ENCODE data around the gene B4GALT5.
"Not testable (repeated sequence)": the region's sequence is repeated elsewhere in the genome, so short reads cannot be mapped to it uniquely, and the experiment has no call there.

Gene B4GALT5, protein sequence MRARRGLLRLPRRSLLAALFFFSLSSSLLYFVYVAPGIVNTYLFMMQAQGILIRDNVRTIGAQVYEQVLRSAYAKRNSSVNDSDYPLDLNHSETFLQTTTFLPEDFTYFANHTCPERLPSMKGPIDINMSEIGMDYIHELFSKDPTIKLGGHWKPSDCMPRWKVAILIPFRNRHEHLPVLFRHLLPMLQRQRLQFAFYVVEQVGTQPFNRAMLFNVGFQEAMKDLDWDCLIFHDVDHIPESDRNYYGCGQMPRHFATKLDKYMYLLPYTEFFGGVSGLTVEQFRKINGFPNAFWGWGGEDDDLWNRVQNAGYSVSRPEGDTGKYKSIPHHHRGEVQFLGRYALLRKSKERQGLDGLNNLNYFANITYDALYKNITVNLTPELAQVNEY

DNA sequence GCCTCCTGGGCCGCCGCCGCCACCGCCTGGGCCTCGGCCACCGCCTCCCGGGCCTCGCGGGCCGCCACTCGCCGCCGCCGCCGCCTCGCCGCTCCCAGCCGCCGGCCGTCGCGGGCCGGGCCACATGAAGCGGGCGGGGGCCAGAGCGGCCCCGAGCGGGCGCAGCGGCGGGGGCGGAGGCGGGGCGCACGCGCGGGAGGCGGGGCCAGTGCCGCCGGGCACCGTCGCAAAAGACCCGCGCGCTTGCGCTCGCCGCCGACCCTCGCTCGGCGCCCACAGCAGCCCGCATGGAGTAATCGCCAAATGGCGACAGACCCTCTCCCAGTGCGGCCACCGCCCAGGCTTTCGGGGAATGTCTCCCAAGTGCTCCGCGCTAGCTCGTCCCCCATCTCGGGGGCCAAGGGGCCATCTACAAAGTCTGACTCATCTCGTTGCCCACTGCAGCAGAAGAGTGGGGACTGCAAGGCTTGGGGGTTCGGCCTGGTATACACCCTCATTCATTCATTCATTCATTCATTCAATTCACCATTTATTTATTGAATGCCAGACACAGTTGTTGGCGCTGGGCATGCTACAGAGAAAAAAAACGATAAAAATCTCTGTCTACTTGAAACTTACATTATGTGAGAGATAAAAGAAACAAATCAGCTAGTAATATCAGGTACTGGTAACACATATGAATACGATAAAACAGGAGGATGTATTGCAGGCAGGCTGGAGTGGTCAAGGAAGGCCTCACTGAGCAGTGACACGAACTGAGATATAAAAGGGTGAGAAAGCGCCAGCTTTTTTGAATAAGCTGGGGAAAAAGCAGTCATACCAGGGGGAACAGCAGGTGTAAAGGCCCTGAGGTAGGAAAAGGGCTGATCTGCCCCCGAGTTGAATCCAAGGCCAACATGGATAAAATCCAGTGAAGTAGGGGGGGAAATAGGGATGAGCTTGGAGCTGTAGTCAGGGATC, at the start of gene B4GALT5:
B4GALT5 (minus strand) TSS at position 126 of the 960 bp plus-strand sequence. CDS start 188 bp downstream, outside the sequence.
- peak; percentile 55 for DNase-seq

DNA sequence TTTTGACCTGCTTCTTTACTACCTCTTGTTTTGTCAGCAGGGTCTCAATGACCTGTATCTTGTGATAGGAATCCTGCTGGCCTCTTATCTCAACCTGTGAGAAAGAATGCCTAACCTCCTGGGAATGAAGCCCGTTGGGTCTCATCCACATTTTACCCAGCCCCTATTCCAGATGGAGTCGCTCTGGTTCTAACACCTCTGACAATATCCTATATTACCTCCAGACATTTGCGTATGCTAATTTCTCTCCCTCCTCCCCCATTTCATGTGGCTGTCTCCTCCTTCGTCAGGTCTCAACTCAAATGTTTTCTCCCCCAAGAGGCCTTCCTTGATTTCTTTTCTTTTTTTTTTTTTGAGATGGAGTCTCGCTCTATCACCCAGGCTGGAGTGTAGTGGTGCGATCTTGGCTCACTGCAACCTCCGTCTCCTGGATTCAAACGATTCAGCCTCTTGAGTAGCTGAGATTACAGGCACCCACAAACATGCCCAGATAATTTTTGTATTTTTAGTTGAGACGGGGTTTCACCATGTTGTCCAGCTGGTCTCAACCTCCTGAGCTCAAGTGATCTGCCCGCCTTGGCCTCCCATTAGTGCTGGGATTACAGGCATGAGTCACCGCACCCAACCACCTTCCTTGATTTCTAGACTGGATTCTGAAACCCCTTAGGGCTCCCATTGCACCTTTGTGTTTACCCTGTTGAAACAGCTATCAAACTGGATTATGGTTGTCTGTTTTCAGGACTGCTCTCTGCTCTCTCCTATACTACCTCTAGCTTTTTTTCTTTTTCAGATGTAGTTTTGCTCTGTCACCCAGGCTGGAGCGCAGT, 49.5 kb upstream of the B4GALT5 start:
- DNase-seq, result no peak

DNA sequence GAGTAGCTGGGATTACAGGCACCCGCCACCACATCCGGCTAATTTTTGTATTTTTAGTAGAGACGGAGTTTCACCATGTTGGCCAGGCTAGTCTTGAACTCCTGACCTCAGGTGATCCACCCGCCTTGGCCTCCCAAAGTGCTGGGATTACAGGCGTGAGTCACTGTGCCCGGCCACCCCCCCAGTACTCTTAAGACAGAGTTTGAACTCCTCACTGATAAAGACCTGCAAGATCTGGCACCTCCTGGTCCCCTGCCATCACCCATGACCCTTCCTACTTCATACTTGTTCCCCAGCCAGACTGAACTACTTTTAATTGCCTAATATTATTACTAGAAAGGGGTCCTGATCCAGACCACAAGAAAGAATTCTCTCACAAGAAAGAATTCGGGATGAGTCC, 48.2 kb upstream of the B4GALT5 start:
- DNase-seq, result not testable (repeated sequence)

DNA sequence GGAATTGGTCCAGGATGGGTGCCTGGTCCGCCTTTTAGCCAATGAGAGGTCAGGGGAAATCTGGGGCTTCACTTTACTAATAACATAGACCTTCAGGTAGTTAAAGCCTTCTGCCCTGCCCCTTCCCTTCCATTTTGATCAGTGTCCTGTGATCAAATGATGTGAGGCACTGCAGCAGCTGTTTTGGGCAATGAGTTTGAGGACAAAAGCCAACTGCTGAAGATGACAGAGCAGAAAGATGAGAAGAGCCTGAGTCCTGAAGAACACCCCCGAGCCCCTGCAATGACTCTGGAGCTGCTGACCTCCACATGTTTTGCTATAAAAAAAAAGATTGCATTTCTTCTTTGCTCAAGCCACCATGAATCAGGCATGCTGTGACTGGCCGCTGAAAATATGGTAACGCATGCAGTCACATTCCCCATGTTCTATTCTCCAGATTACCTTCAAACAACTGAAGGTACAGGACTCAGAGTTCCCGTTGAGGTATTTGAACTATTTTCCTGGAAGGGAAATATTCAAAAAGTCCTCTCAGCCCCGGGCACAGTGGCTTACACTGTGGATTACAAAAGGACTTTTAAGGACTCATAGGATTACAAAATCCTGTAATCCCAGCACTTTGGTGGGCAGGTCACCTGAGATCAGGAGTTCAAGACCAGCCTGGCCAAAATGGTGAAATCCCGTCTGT, 45.7 kb upstream of the B4GALT5 start:
- no peak for DNase-seq

DNA sequence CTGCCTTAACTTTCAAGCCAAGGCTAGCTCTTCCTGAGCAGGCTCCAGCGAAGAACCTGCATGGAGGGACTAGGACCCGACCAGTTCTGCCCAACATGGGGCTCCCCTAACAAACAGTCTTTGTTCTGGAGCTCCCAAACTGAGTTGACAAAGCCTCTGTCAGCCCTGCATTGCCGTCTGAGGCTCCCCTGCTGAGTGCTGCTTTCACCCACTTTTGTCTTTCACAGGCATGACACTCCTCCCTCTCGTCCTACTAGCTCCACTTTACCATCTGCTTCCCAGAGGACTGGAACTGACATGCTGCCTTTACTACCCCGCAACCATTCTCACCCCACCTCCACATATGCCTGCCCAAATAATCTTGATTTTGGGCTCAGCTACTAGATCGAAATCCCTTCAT, 45.1 kb upstream of the B4GALT5 start:
- no peak for DNase-seq

DNA sequence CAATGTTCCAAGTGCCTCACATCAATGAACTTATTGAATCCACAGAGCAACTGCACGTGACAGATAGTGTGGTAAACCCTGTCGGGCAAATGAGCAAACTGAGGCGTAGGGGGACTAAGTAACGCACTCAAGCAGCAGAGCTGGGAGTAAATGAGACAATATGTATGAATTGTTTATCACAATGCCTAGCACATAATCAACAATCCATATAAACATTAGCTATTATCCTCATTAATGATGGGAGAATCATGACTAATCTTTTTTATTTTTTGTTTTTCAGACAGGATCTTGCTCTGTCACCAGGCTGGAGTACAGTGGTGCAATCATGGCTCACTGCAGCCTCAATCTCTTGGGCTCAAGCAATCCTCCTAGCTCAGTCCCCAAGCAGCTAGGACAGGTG, 43.9 kb upstream of the B4GALT5 start:
- no peak for DNase-seq

DNA sequence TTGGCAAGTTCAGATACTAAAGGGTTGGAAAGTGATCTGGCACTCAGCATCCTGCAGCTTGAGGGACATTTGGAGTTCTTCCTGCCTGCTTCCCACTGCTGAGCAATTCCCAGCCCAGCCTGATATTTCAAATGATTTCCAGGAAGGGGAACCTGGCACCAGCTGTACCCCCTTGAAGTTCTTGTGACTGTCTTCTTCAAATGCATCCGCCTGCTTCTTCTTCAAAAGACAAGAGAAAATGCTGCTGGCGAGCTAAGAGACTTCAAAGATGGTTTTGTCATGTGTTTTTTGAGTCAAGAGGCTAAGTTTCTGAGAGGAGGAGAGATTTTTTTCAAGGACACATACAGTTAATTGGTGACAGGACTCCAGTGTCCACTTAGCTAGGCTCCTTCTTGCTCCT, 42.6 kb upstream of the B4GALT5 start:
- DNase-seq, result no peak

DNA sequence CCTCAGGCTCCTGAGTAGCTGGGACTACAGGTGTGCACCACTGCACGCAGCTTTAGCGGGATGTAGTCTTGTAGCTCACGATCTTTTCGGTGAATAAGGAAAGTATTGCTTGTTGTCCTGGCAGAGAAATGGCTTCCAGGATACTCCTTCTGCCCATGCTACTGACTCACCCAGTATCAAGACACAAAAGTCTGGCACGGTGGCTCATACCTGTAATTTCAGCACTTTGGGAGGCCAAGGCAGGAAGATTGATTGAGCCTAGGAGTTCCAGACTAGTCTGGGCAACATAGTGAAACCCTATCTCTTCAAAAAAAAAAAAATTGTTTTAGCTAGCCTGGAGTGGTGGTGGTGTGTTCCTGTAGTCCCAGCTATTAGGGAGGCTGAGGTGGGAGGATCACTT, 40.9 kb upstream of the B4GALT5 start:
- no peak for DNase-seq

DNA sequence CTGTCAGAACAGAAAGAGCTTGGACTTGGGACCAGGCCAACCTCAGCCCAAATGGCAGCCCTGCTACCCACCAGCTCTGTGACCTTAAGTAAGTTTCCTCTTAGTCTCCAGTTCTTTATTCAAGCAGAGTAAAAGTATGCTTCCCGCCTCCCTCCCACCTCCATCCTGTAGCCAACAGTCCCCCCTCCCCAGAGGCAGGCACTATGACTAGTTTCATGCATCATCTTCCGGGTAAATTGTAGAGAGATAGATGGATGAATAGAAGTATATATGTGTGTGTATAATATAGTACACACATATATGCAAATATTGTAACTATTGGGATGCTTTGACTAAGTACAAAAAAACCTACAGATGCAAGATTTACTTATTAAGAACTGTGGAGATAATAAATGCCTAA, 39.5 kb upstream of the B4GALT5 start:
- DNase-seq, result no peak

DNA sequence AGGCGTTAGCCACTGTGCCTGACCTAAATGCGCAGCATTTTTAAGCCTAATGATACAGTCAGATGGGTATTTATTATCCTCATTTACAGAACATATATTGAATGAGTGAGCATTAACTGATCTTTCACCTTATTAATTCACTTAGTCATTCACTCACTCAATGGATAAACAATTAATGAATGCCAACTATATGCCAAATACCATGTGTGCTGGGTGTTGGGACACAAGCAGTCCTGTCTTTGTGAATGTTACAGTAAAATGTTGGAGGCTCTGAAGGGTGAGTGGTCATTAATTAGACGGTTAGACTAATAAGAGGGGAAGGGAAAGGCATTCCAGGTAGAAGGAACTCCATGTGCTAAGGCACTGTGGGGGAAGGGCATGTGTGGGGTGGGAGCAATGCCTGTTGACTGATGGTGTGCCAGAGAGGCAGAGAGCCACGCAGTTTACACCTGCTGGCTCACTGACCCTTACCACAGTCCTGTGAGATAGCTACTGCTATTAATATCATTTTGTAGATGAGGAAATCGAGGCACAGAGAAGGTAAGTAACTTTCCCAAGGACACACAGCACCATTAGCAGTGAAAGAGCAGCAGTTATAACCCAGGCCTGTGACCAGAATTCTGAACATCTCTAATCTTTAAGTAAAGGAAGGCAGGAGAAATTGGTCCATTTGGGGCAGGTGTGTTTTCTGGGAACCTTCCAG, 38.7 kb upstream of the B4GALT5 start:
- no peak for DNase-seq

DNA sequence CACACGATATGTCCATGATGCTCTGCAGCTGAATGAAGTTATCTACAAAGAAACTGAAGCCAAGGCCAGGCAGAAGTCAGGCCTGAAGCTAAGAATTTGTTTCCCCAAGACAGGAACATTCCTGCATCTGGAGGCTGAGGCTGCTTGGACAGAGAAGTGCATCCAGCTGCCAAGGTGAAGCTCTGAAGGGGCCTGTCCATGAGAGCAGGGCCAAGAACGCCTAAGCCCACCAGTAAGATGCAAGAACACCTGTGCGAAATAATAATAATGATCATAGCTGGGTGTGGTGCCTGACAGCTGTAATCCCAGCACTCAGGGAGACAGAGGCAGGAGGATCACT, 37.7 kb upstream of the B4GALT5 start:
- DNase-seq, result no peak

DNA sequence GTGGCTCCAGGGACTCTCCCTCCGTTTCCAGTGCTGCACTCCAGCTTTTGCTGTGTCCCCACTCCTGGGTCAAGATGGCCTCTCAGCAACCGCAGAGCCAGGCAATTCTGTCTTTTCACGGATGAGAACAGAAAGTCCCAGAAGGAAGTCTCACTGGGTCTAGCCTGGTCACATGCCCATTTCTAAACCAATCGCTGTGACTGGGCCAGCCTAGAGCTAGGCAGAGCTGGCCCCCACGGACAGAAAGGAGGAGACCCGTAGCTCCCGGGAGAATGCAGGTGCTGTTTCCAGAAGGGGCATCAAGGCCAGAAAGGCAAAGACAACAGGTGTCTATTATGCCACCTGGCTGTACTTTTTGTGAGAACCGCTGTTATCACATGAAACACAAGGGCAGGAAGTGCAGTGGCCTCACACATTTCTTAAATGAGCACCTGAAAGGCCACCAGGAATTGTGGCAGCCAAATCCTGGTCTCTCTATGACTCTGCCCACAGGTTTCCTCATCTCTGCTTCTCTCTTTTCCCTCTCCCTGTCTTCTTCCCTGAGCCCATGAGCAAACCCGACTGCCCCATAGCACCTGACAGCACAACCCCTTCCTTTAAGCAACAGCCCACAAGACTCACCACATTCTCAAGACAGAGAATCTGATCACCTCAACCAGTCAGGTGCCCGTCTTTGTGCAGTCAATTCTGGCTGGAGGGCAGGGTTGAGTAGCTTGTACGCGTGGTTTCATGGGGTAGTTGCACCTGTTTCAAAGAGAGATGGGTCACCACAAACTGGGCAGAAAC, 37.1 kb upstream of the B4GALT5 start:
- DNase-seq, result peak; percentile 14

DNA sequence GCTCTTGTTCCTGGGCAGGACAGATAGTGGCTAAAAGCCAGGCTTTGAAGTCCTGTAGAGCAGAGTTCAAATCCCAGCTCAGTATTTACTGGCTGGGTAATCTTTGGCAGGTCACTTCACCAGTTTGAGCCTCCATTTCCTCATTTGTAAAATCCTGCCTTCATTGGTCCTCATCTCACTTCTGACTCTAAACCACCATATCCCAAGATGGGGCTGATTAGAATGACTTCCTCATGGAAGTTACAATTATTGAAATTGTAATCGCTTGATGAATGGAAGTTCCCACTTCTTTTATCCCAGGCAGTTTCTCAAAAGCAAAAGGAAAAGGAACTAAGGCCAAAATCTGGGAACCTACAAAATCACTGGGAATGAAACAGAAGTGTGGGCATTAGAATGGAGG, 35.9 kb upstream of the B4GALT5 start:
- DNase-seq, result no peak

DNA sequence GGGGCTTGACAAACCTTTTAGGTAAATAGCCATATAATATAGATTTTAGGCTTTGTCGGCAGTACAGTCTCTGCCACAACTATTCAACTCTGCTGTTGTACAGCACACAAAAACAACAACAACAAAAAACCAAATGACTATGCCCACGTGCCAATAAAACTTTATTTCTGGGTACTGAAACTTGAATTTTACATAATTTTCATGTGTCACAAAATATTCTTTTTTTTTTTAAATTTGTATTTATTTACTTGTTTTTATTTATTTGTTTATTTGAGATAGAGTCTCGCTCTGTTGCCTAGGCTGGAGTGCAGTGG, 34.8 kb upstream of the B4GALT5 start:
- no peak for DNase-seq

DNA sequence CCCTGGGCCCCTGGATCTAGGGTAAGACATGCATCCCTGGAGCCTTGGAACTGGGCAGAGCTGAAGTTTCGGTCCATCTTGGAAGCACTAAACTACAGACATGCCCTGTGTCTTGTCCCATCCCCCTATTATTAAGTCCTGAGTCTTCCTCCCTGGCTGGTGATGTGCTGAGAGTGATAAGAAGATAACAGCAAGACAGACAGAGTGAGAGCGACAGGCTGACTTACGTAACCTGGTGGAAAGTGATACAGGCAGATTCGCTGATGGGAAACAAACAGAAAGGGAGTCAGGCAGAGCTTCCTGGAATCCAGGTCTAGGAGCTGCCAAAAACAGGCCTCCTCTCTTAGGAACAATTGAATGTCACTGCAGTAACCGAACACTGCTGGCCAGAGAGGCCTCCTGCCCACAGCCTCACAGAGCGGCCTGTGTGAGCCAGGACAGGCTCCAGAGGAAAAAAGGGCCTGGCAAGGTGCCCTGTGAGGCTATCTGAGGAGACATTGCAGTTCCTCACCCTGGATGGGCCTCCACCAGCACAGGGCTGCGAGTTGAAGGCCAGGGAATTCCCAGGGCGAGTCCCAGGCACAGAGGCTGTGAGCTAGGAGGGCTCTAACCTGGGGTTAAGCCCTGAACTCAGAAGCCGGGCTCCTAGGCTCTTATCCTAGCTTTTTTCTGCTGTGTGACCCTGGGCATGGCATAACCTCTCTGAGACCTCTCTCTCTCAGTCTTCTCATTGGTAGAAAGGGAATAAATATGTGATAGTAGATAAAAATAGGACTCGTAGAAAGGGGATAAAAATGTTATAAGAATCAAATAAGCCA, 34.2 kb upstream of the B4GALT5 start:
- DNase-seq, result no peak

DNA sequence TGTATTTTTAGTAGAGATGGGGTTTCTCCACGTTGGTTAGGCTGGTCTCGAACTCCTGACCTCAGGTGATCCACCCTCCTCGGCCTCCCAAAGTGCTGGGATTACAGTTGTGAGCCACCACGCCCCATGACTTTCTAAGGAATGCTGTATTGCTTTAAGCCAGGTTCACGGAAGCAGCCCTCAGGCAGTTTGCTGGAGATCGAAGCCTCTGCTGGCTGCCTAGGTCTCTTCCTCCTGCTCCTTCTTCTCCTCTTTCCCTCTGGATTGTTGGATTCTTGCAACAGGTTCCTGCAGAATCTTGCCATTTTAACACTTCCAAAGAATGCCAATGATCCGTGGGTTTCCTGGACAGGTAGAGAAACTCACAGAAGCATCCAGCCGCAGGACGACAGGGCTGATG, 29.3 kb upstream of the B4GALT5 start:
- DNase-seq, result no peak

DNA sequence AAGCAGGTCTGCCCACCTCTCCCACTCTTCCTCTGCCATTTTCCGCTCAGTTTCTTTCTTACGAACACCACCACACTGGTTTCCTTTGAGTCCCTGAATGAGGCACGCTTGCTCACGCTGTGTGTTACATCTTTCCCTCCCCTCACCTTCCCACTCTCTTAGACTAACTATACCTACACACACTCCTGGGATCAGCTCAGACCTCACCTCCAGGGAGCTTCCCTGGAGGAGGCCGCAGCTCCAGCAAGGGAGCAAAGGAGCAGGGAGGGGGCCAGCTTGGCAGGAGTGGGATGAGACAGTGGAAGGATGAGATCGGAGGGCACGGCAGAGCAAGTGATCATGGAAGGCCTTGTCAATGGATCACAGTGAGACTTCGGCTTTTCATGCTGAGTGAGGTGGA, 28.3 kb upstream of the B4GALT5 start:
- DNase-seq, result no peak

DNA sequence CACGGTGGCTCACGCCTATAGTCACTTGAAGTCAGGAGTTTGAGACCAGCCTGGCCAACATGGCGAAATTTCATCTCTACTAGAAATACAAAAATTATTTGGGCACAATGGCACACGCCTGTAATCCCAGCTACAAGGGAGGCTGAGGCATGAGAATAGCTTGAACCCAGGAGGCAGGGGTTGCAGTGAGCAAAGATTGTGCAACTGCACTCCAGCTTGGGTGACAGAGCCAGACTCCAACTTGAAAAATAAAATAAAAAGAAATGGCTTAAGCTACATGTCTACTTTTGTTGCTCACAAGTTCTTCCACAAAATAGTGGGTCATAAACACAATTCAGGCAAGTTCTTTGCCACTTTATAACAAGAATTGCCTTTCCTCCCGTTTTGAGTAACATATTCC, 27.1 kb upstream of the B4GALT5 start:
- no peak for DNase-seq

DNA sequence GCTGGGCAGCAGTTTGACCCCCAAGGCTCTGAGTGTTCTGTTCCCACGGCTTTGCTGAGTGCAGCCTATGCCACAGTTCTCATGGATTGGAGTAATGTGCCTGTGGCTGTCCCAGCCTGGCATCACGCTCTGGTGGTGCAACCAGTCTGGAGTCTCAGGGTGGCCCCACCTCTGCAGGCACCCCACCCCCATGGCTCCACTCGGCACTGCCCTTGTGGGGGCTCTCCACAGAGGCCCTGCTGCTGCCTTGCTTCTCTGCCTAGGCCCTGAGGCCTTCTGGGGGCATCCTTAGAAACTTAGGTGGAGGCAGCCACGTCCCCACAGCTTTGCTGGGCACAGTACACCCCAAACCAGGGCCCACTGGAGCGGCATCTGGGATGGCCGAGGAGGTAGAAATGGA, 25.4 kb upstream of the B4GALT5 start:
- DNase-seq, result no peak

DNA sequence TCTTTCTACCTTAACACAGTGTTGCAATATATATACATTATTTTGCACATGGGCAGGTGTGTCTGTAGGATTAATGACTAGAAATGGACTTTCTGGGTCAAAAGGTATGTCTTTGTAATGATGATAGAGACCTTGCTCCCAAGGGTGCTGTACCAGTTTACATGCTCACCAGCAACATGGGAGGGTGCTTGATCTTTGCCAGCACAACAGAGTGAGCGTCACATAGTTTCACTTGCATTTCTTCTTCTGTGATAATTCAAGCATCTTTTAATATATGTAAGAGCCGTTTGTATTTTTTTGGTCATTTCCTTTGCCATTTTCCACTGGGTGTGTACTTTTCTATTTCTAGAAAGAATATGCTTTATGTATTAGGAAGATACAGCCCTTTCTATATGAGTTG, 23.6 kb upstream of the B4GALT5 start:
- DNase-seq, result no peak
